Stimulated activated CD8-positive, alpha-beta memory T cell treated with anti-CD3 and anti-CD28 coated beads, Interleukin-4, amount 100 ng/mL, for 1 hour (primary cell): ENCODE measurements around the gene PNPLA4.

Experiments
- DNase-seq, 2 donors: peaks; one replicate each; pipeline ENCODE4 v3.0.0-alpha.2; 2020; ENCODE audit warnings: low read depth in 2 of 2, low spot score in 1 of 2

PNPLA4 gene

GRCh38 chrX:7872042-7872441, 55.2 kb downstream of the PNPLA4 start:
- DNase-seq, result no peak

DNA sequence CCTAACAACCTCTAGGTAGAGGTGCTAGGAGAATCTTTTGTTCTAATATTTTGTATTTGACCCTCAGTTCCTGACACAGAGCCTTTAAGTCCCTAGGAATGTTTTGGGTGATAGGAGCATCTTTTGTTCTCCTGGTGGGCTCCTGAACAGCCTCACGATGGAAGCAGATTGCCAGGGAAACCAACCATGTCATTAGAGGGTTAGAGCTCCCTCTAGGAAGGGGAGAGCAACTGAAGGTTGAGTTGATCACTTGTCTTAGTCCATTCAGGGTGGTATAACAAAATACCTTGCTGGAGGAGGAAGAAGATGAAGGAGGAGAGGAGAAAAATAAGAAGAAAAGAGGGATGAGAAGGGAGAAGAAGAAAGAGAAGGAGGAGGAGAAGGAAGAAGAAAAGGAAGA, 75.0 kb downstream of the PNPLA4 start:
- no peak for DNase-seq
